Breast epithelium (tissue), 4 donors: Measurements from ENCODE around the gene NELFE. TPM values are rescaled to one million over a fixed set of nuclear protein-coding genes. Genes with fewer than 3 reads are reported as not detected.

Source experiments
- DNase-seq, 2 donors: peaks; one replicate each; pipeline ENCODE4 v3.0.0-alpha.2; 2019; ENCODE audit warnings: low spot score in 2 of 2
- H3K27ac ChIP-seq, 2 donors: fragments of 200-600 bp; sonication (generic) in 1 of 2; one replicate each; pipeline ENCODE4 v1.5.1; 2016 to 2019; ENCODE audit warnings: mild to moderate bottlenecking in 1 of 2
- H3K27me3 ChIP-seq, 2 donors: fragments of 200-600 bp; sonication (generic) in 1 of 2; one replicate each; pipeline versions ENCODE4 v1.5.1 to v1.6.0; 2017 to 2019; ENCODE audit warnings: control low read depth in 1 of 2, mild to moderate bottlenecking in 1 of 2
- H3K36me3 ChIP-seq: fragments of 200-600 bp; one replicate; pipeline ENCODE4 v1.5.1; 2019
- H3K4me1 ChIP-seq, 2 donors: fragments of 200-600 bp; sonication (generic); one replicate each; pipeline ENCODE4 v1.5.1; 2016 to 2019; ENCODE audit warnings: control low read depth in 1 of 2
- H3K4me3 ChIP-seq, 3 donors: fragments of 200-600 bp; sonication (generic); 1 replicate in 2 of 3; 2 replicates in 1 of 3; pipeline ENCODE4 v1.5.1; 2016 to 2019; ENCODE audit warnings: mild to moderate bottlenecking in 3 of 3, moderate library complexity in 2 of 3
- H3K9me3 ChIP-seq, 2 donors: fragments of 200-600 bp; sonication (generic) in 1 of 2; one replicate each; pipeline ENCODE4 v1.5.1; 2016 to 2019; ENCODE audit warnings: control low read depth in 1 of 2
- CTCF ChIP-seq, 3 donors: fragments of 450-650 bp; IDR thresholded peaks; one replicate each; pipeline ENCODE4 v1.5.1; 2016 to 2017; ENCODE audit warnings: antibody characterized with exemption in 3 of 3, mild to moderate bottlenecking in 3 of 3, moderate library complexity in 3 of 3
- POLR2A ChIP-seq: fragments of 450-650 bp; IDR thresholded peaks from one replicate; pipeline ENCODE4 v1.6.1; 2016; ENCODE audit warnings: antibody characterized with exemption, mild to moderate bottlenecking, moderate library complexity
- POLR2AphosphoS5 ChIP-seq, 3 donors: sonication (generic); formaldehyde crosslinking; IDR thresholded peaks; one replicate each; pipeline ENCODE4 v1.6.1; 2017; ENCODE audit warnings: antibody characterized with exemption in 3 of 3
- intact Hi-C: fragments of 100-400 bp; cut with DNase I; formaldehyde crosslinking; loops from one replicate; pipeline ENCODE4 v1.15.1; 2023; ENCODE audit warnings: low total_unique reads
- total RNA-seq, 3 donors: library from RNA; depleted of rRNA; stranded (reverse); fragments of >200 nt; gene quantifications; one replicate each; pipeline ENCODE4 v1.1.0, GENCODE V29; 2016

NELFE gene
- total RNA-seq, 3 donors from 2014 or later = 77.3 to 92.7 (median 90.1) TPM

- no peak for DNase-seq
- intact Hi-C loops = no loop called here
These were observed 54.8 kb downstream of the NELFE start for GRCh38 chr6:31903957-31904356.

More at GRCh38 chr6:31903957-31904356, 54.8 kb downstream of the NELFE start:
- no peak overlapping the region for H3K27ac ChIP-seq
- TF ChIP-seq POLR2A = no peak
- TF ChIP-seq POLR2AphosphoS5 (IDR thresholded peaks at IDR 0.05) = no peak
- TF ChIP-seq CTCF (IDR thresholded peaks at IDR 0.05) = no peak
- H3K27me3 ChIP-seq = no peaks in the 10 kb centered on the region
- no peaks in the 10 kb centered on the region for H3K9me3 ChIP-seq
- H3K4me1 ChIP-seq = peaks cover 0 to under 1% of the 10 kb centered on the region in 2 donors
- no peaks in the 10 kb centered on the region for H3K36me3 ChIP-seq
- H3K4me3 ChIP-seq = no peak overlapping the region

Other genes starting within 250 kb of the NELFE start
- gene LY6G6D, start 243.6 kb downstream of the NELFE start, total RNA-seq = not detected
- not detected for gene LY6G6C, start 237.2 kb downstream of the NELFE start, total RNA-seq
- gene MPIG6B, start 235.6 kb downstream of the NELFE start, total RNA-seq = under 1 TPM in 1 of 3 donors, not detected in 2; 0.16 TPM
- 100 to 1,000 TPM in 2 of 3 donors, 10 to 100 TPM in 1; 100.0 to 212 (median 115) TPM for gene DDAH2, start 229.7 kb downstream of the NELFE start, total RNA-seq
- gene CLIC1, start 222.4 kb downstream of the NELFE start, total RNA-seq = 100 to 1,000 TPM; 266 to 325 (median 318) TPM
- gene MSH5, start 219.0 kb downstream of the NELFE start, total RNA-seq = 10 to 100 TPM in 1 of 3 donors, 1 to 10 TPM in 2; 7.9 to 13.4 (median 8.0) TPM
- 1 to 10 TPM in 2 of 3 donors, not detected in 1; 1.6 to 2.0 TPM for gene SAPCD1, start 196.3 kb downstream of the NELFE start, total RNA-seq
- 1 to 10 TPM in 1 of 3 donors, under 1 TPM in 1, not detected in 1; under 0.01 to 1.6 TPM for gene VWA7, start 181.6 kb downstream of the NELFE start, total RNA-seq
- gene VARS1, start 163.2 kb downstream of the NELFE start, total RNA-seq = 10 to 100 TPM; 19.2 to 35.4 (median 26.2) TPM
- 10 to 100 TPM; 28.7 to 39.7 (median 32.6) TPM for gene LSM2, start 152.0 kb downstream of the NELFE start, total RNA-seq
- gene HSPA1L, start 143.7 kb downstream of the NELFE start, total RNA-seq = 1 to 10 TPM; 1.3 to 1.9 (median 1.6) TPM
- 100 to 1,000 TPM; 136 to 459 (median 202) TPM for gene HSPA1A, start 143.4 kb downstream of the NELFE start, total RNA-seq
- 100 to 1,000 TPM; 113 to 376 (median 232) TPM for gene HSPA1B, start 131.2 kb downstream of the NELFE start, total RNA-seq
- 10 to 100 TPM; 44.6 to 57.3 (median 48.9) TPM for gene NEU1, start 96.2 kb downstream of the NELFE start, total RNA-seq
- 10 to 100 TPM in 2 of 3 donors, under 1 TPM in 1; 0.32 to 35.4 (median 10.5) TPM for gene SLC44A4, start 80.0 kb downstream of the NELFE start, total RNA-seq
- gene EHMT2, start 61.3 kb downstream of the NELFE start, total RNA-seq = 10 to 100 TPM; 34.6 to 37.5 (median 37.0) TPM
- gene ZBTB12, start 56.9 kb downstream of the NELFE start, total RNA-seq = 1 to 10 TPM in 2 of 3 donors, under 1 TPM in 1; 0.64 to 3.3 (median 1.9) TPM
- 10 to 100 TPM; 10.2 to 54.2 (median 15.4) TPM for gene C2, start 31.3 kb downstream of the NELFE start, total RNA-seq
- 100 to 1,000 TPM in 2 of 3 donors, 10 to 100 TPM in 1; 36.3 to 177 (median 130) TPM for gene CFB, start 12.9 kb downstream of the NELFE start, total RNA-seq
- 10 to 100 TPM; 30.7 to 46.5 (median 43.9) TPM for gene SKIC2, start 204 bp upstream of the NELFE start, total RNA-seq
- 10 to 100 TPM; 12.0 to 28.4 (median 22.0) TPM for gene DXO, start 13.2 kb upstream of the NELFE start, total RNA-seq
- 100 to 1,000 TPM in 2 of 3 donors, 1 to 10 TPM in 1; 7.2 to 275 (median 230) TPM for gene C4A, start 23.1 kb upstream of the NELFE start, total RNA-seq
- 100 to 1,000 TPM in 2 of 3 donors, 1 to 10 TPM in 1; 5.6 to 323 (median 298) TPM for gene C4B, start 55.8 kb upstream of the NELFE start, total RNA-seq
- gene CYP21A2, start 79.4 kb upstream of the NELFE start, total RNA-seq = 10 to 100 TPM in 1 of 3 donors, 1 to 10 TPM in 1, not detected in 1; 1.6 to 14.1 TPM
- 100 to 1,000 TPM in 1 of 3 donors, 10 to 100 TPM in 2; 32.9 to 109 (median 89.8) TPM for gene TNXB, start 150.4 kb upstream of the NELFE start, total RNA-seq
- gene ATF6B, start 169.3 kb upstream of the NELFE start, total RNA-seq = 10 to 100 TPM; 37.0 to 44.8 (median 43.6) TPM
- gene FKBPL, start 171.3 kb upstream of the NELFE start, total RNA-seq = 1 to 10 TPM; 2.6 to 4.1 (median 2.7) TPM
- 1 to 10 TPM in 2 of 3 donors, under 1 TPM in 1; 0.48 to 2.8 (median 1.3) TPM for gene PRRT1, start 193.0 kb upstream of the NELFE start, total RNA-seq
- 10 to 100 TPM; 18.4 to 59.6 (median 28.5) TPM for gene PPT2, start 195.2 kb upstream of the NELFE start, total RNA-seq
- 10 to 100 TPM; 10.2 to 19.6 (median 11.8) TPM for gene EGFL8, start 205.6 kb upstream of the NELFE start, total RNA-seq
- 10 to 100 TPM; 25.8 to 33.8 (median 30.6) TPM for gene AGPAT1, start 217.1 kb upstream of the NELFE start, total RNA-seq
- gene RNF5, start 219.4 kb upstream of the NELFE start, total RNA-seq = 10 to 100 TPM; 56.3 to 78.0 (median 70.5) TPM
- gene AGER, start 225.3 kb upstream of the NELFE start, total RNA-seq = 1 to 10 TPM; 1.3 to 2.6 (median 1.8) TPM
- gene PBX2, start 231.2 kb upstream of the NELFE start, total RNA-seq = 10 to 100 TPM; 32.3 to 61.6 (median 48.5) TPM
- gene GPSM3, start 233.7 kb upstream of the NELFE start, total RNA-seq = 10 to 100 TPM in 2 of 3 donors, 1 to 10 TPM in 1; 8.2 to 18.2 (median 11.3) TPM